ENCODE data around the gene LBH.

GRCh38 chr2:30278419-30278818 is 47.1 kb downstream of the LBH start:
- TF ChIP-seq EZH2 (IDR thresholded peaks at IDR 0.05) (no peak), POLR2AphosphoS5 (IDR thresholded peaks at IDR 0.05; ENCODE audit: borderline replicate concordance, low read depth, low read length) (no peak)

All from SK-N-MC (cell line).